GM08714 (cell line): ENCODE data around the gene BCAS1.

Source experiments
- H3K4me3 ChIP-seq: fragments of 200-500 bp; sonication (Bioruptor generic); 2 replicates; pipeline ENCODE4 v1.5.1; 2014; ENCODE audit warnings: mild to moderate bottlenecking, low read length, inconsistent platforms
- ZNF274 ChIP-seq: IDR thresholded peaks from 2 replicates; pipeline ENCODE4 v1.6.1; 2012; ENCODE audit warnings: mild to moderate bottlenecking, low read depth, low read length

BCAS1 gene

GRCh38 chr20:53996584-53997486 lies 73.6 kb downstream of the BCAS1 start:
- TF ChIP-seq ZNF274: no peak
- H3K4me3 ChIP-seq: no peak overlapping the region

- H3K4me3 ChIP-seq: no peak overlapping the region
- TF ChIP-seq ZNF274: no peak
Observed at GRCh38 chr20:53995949-53996348, 74.4 kb downstream of the BCAS1 start.

GRCh38 chr20:53994088-53994487 lies 76.3 kb downstream of the BCAS1 start:
- no peak overlapping the region for H3K4me3 ChIP-seq
- TF ChIP-seq ZNF274: no peak

- no peak for TF ChIP-seq ZNF274
- no peak overlapping the region for H3K4me3 ChIP-seq
Observed at GRCh38 chr20:53993310-53993709, 77.1 kb downstream of the BCAS1 start.

GRCh38 chr20:53990768-53991450 lies 79.5 kb downstream of the BCAS1 start:
- H3K4me3 ChIP-seq: no peak overlapping the region
- no peak for TF ChIP-seq ZNF274

GRCh38 chr20:53990003-53990402 lies 80.4 kb downstream of the BCAS1 start:
- no peak overlapping the region for H3K4me3 ChIP-seq
- no peak for TF ChIP-seq ZNF274

GRCh38 chr20:53989401-53989800 lies 81.0 kb downstream of the BCAS1 start:
- no peak overlapping the region for H3K4me3 ChIP-seq
- TF ChIP-seq ZNF274: no peak

- H3K4me3 ChIP-seq: no peak overlapping the region
- TF ChIP-seq ZNF274: no peak
Observed at GRCh38 chr20:53986037-53986650, 84.2 kb downstream of the BCAS1 start.

GRCh38 chr20:53985150-53985518 lies 85.3 kb downstream of the BCAS1 start:
- no peak for TF ChIP-seq ZNF274
- no peak overlapping the region for H3K4me3 ChIP-seq

GRCh38 chr20:53984356-53985149 lies 85.8 kb downstream of the BCAS1 start:
- H3K4me3 ChIP-seq: no peak overlapping the region
- TF ChIP-seq ZNF274: no peak

GRCh38 chr20:53983401-53983800 lies 87.0 kb downstream of the BCAS1 start:
- TF ChIP-seq ZNF274: no peak
- no peak overlapping the region for H3K4me3 ChIP-seq

GRCh38 chr20:53982624-53983023 lies 87.8 kb downstream of the BCAS1 start:
- H3K4me3 ChIP-seq: no peak overlapping the region
- no peak for TF ChIP-seq ZNF274

GRCh38 chr20:53981752-53982437 lies 88.5 kb downstream of the BCAS1 start:
- TF ChIP-seq ZNF274: no peak
- no peak overlapping the region for H3K4me3 ChIP-seq

- H3K4me3 ChIP-seq: no peak overlapping the region
- TF ChIP-seq ZNF274: no peak
Observed at GRCh38 chr20:53981130-53981529, 89.3 kb downstream of the BCAS1 start.
